H1 (cell line): ENCODE results near the gene PRTN3. TPM values are rescaled to one million over a fixed set of nuclear protein-coding genes. Genes with fewer than 3 reads are reported as not detected.

ENCODE experiments used
- CTCF ChIA-PET: fragments of 300-600 bp; sonication (Branson Sonifier 250); formaldehyde crosslinking; loops from one replicate; lab custom pipeline; 2021; ENCODE audit not compliant: partially characterized antibody; lab: Charles Lee
- POLR2A ChIA-PET: fragments of 300-600 bp; sonication (Branson Sonifier 250); formaldehyde crosslinking; loops from one replicate; lab custom pipeline; 2021; ENCODE audit warnings: inconsistent platforms; ENCODE audit not compliant: partially characterized antibody; lab: Charles Lee
- DNase-seq, 2 experiments: peaks; one replicate each; pipeline versions ENCODE4 v3.0.0 to v3.0.0-alpha.2; 2010 to 2022; ENCODE audit warnings: low spot score in 2 of 2, low read depth in 1 of 2, mixed read lengths in 1 of 2
- FAIRE-seq: peaks from 2 replicates; lab custom pipeline; 2011; peaks lifted over from hg19 to GRCh38; lab: Jason Lieb, UNC
- H2AFZ ChIP-seq: 2 replicates; pipeline ENCODE4 v1.8.1; 2012; ENCODE audit warnings: low read length, inconsistent platforms
- H2AK5ac ChIP-seq: 2 replicates; pipeline ENCODE4 v1.6.1; 2013; ENCODE audit warnings: low read depth, low read length
- H2BK120ac ChIP-seq: replicated peaks from 2 replicates; pipeline ENCODE3; 2013; ENCODE audit warnings: low read depth, low read length, inconsistent platforms
- H2BK12ac ChIP-seq: 2 replicates; pipeline ENCODE4 v1.6.1; 2013; ENCODE audit warnings: low read depth, low read length
- H2BK15ac ChIP-seq: 2 replicates; pipeline ENCODE4 v1.6.1; 2013; ENCODE audit warnings: low read length
- H2BK20ac ChIP-seq: 2 replicates; pipeline ENCODE4 v1.6.1; 2013; ENCODE audit warnings: low read length
- H2BK5ac ChIP-seq: 2 replicates; pipeline ENCODE4 v1.6.1; 2013; ENCODE audit warnings: low read depth, low read length
- H3K14ac ChIP-seq: 2 replicates; pipeline ENCODE4 v1.6.1; 2013; ENCODE audit warnings: inconsistent platforms; ENCODE audit not compliant: insufficient read length
- H3K18ac ChIP-seq: 2 replicates; pipeline ENCODE4 v1.6.1; 2013; ENCODE audit warnings: low read length; ENCODE audit errors: extremely low read depth
- H3K23ac ChIP-seq: 2 replicates; pipeline ENCODE4 v1.6.1; 2013; ENCODE audit warnings: inconsistent platforms; ENCODE audit not compliant: insufficient read length
- H3K23me2 ChIP-seq: 2 replicates; pipeline ENCODE4 v1.6.1; 2013; ENCODE audit warnings: low read depth, low read length
- H3K27ac ChIP-seq: 2 replicates; pipeline ENCODE4 v1.6.1; 2011; ENCODE audit warnings: low read depth, low read length, inconsistent platforms
- H3K27me3 ChIP-seq, 4 experiments: replicated peaks in 1 of 4; 1 replicate in 1 of 4; 2 replicates in 3 of 4; pipeline versions ENCODE4 v1.6.1 to v1.8.1; 2011 to 2013; ENCODE audit warnings: low read length in 3 of 4, mild to moderate bottlenecking in 3 of 4, inconsistent platforms in 2 of 4, mixed read lengths in 2 of 4, moderate library complexity in 1 of 4; ENCODE audit not compliant: control insufficient read depth in 3 of 4, insufficient read depth in 3 of 4; ENCODE audit errors: extremely low read depth in 1 of 4
- H3K36me3 ChIP-seq, 4 experiments: 2 replicates each; pipeline versions ENCODE4 v1.6.1 to v1.8.1; 2011 to 2013; ENCODE audit warnings: mild to moderate bottlenecking in 4 of 4, low read length in 3 of 4, moderate library complexity in 2 of 4, control low read depth in 1 of 4, inconsistent platforms in 1 of 4; ENCODE audit not compliant: insufficient read depth in 4 of 4, control insufficient read depth in 2 of 4
- H3K4ac ChIP-seq: replicated peaks from 2 replicates; pipeline ENCODE3; 2013; ENCODE audit warnings: low read length, low read depth, mixed read lengths, inconsistent platforms; ENCODE audit not compliant: insufficient read length
- H3K4me1 ChIP-seq, 4 experiments: replicated peaks in 1 of 4; 1 replicate in 1 of 4; 2 replicates in 3 of 4; pipeline versions ENCODE4 v1.6.1 to v1.8.1; 2011 to 2013; ENCODE audit warnings: low read length in 3 of 4, inconsistent platforms in 2 of 4, mixed read lengths in 1 of 4; ENCODE audit not compliant: insufficient read depth in 4 of 4, control insufficient read depth in 3 of 4
- H3K4me2 ChIP-seq, 2 experiments: 2 replicates each; pipeline versions ENCODE4 v1.6.1 to v1.8.1; 2011 to 2013; ENCODE audit warnings: low read depth in 2 of 2, low read length in 2 of 2, control low read depth in 1 of 2, inconsistent platforms in 1 of 2, mild to moderate bottlenecking in 1 of 2; ENCODE audit not compliant: insufficient read depth in 1 of 2
- H3K4me3 ChIP-seq, 4 experiments: fragments of 200-600, 300-600 bp in 1 of 4; sonication (generic), shearing (Covaris generic), sonication (Bioruptor Twin) in 1 of 4; 2 replicates each; pipeline versions ENCODE4 v1.5.1 to v1.8.1; 2011 to 2016; ENCODE audit warnings: low read length in 4 of 4, low read depth in 3 of 4, control low read depth in 2 of 4, inconsistent platforms in 2 of 4, mild to moderate bottlenecking in 2 of 4, mixed read lengths in 1 of 4, moderate library complexity in 1 of 4; ENCODE audit not compliant: insufficient read depth in 2 of 4; ENCODE audit errors: extremely low read depth in 1 of 4
- H3K56ac ChIP-seq: replicated peaks from 2 replicates; pipeline ENCODE3; 2013; ENCODE audit warnings: low read depth, mild to moderate bottlenecking, mixed read lengths, low read length, inconsistent platforms; ENCODE audit not compliant: insufficient read length
- H3K79me1 ChIP-seq: 2 replicates; pipeline ENCODE4 v1.6.1; 2013; ENCODE audit warnings: low read depth, low read length, control low read depth
- H3K79me2 ChIP-seq, 2 experiments: 2 replicates each; pipeline versions ENCODE4 v1.6.1 to v1.8.1; 2012 to 2013; ENCODE audit warnings: low read length in 2 of 2, mild to moderate bottlenecking in 2 of 2, inconsistent platforms in 1 of 2; ENCODE audit not compliant: insufficient read depth in 2 of 2, control insufficient read depth in 1 of 2
- H3K9ac ChIP-seq, 4 experiments: replicated peaks in 1 of 4; 1 replicate in 1 of 4; 2 replicates in 3 of 4; pipeline versions ENCODE4 v1.6.1 to v1.8.1; 2011 to 2013; ENCODE audit warnings: low read depth in 3 of 4, low read length in 3 of 4, control low read depth in 2 of 4, mild to moderate bottlenecking in 2 of 4, moderate library complexity in 2 of 4, inconsistent platforms in 1 of 4; ENCODE audit errors: extremely low read depth in 1 of 4
- H3K9me3 ChIP-seq, 2 experiments: 2 replicates each; pipeline versions ENCODE4 v1.6.1 to v1.8.1; 2012 to 2013; ENCODE audit warnings: mild to moderate bottlenecking in 2 of 2, moderate library complexity in 2 of 2, control low read depth in 1 of 2, inconsistent platforms in 1 of 2, low read depth in 1 of 2, low read length in 1 of 2, mixed read lengths in 1 of 2; ENCODE audit not compliant: insufficient read depth in 2 of 2
- H4K20me1 ChIP-seq, 2 experiments: replicated peaks in 1 of 2; 2 replicates each; pipeline versions ENCODE3 to v1.8.1; 2011 to 2013; ENCODE audit warnings: inconsistent platforms in 2 of 2, low read length in 2 of 2, mild to moderate bottlenecking in 1 of 2; ENCODE audit not compliant: insufficient read depth in 2 of 2, control insufficient read depth in 1 of 2
- H4K5ac ChIP-seq: 2 replicates; pipeline ENCODE4 v1.6.1; 2013; ENCODE audit warnings: low read length, low read depth, mixed read lengths, inconsistent platforms; ENCODE audit not compliant: insufficient read length
- H4K8ac ChIP-seq: 2 replicates; pipeline ENCODE4 v1.8.0; 2013; ENCODE audit warnings: mild to moderate bottlenecking, moderate library complexity, low read length, inconsistent platforms; ENCODE audit not compliant: insufficient read depth; ENCODE audit errors: extremely low read depth
- H4K91ac ChIP-seq: replicated peaks from 2 replicates; pipeline ENCODE3; 2013; ENCODE audit warnings: low read length, mixed read lengths, inconsistent platforms; ENCODE audit not compliant: insufficient read length
- BCL11A ChIP-seq, 2 experiments: IDR thresholded peaks; one replicate each; pipeline ENCODE4 v1.6.1; 2011; ENCODE audit warnings: low read depth in 2 of 2, low read length in 2 of 2, mild to moderate bottlenecking in 2 of 2
- CEBPB ChIP-seq: IDR thresholded peaks from 2 replicates; pipeline ENCODE4 v1.6.1; 2012; ENCODE audit warnings: low read depth, low read length
- CHD1 ChIP-seq: IDR thresholded peaks from 2 replicates; pipeline ENCODE4 v1.6.1; 2012; ENCODE audit warnings: low read depth, low read length, improper control_type of control experiment
- CREB1 ChIP-seq: IDR thresholded peaks from 2 replicates; pipeline ENCODE4 v1.6.1; 2012; ENCODE audit warnings: inconsistent platforms
- FOSL1 ChIP-seq: IDR thresholded peaks from 2 replicates; pipeline ENCODE4 v1.6.1; 2011; ENCODE audit warnings: mild to moderate bottlenecking, low read depth, low read length, moderate library complexity; ENCODE audit not compliant: insufficient read depth
- GTF2F1 ChIP-seq: IDR thresholded peaks from 2 replicates; pipeline ENCODE4 v1.6.1; 2012; ENCODE audit warnings: low read depth, low read length, improper control_type of control experiment, borderline replicate concordance
- RFX5 ChIP-seq: IDR thresholded peaks from 2 replicates; pipeline ENCODE4 v1.6.1; 2011; ENCODE audit warnings: low read depth, low read length, improper control_type of control experiment, borderline replicate concordance
- SP2 ChIP-seq: IDR thresholded peaks from 2 replicates; pipeline ENCODE4 v1.6.1; 2012; ENCODE audit warnings: mild to moderate bottlenecking, low read length, inconsistent platforms
- TAF7 ChIP-seq: optimal IDR thresholded peaks from 2 replicates; pipeline ENCODE3; 2011; ENCODE audit warnings: low read depth, mild to moderate bottlenecking, inconsistent platforms, low read length, moderate library complexity, borderline replicate concordance
- WGBS, 2 experiments: shearing (Covaris generic) in 1 of 2; methylation state at CpG; one replicate each; pipeline versions ENCODE4 v1.1.6 to v1.1.7; 2013 to 2015; ENCODE audit warnings: low lambda C conversion rate in 2 of 2, mixed read lengths in 2 of 2, inconsistent platforms in 1 of 2, low coverage in 1 of 2, missing lambda C conversion rate in 1 of 2; ENCODE audit not compliant: insufficient replicate concordance in 2 of 2, insufficient coverage in 1 of 2, insufficient read length in 1 of 2; ENCODE audit errors: extremely low coverage in 1 of 2, missing lambda C conversion rate in 1 of 2; 5-methylcytosine and 5-hydroxymethylcytosine counted together
- polyA plus RNA-seq, 7 experiments: library from polyadenylated mRNA; depleted of rRNA in 3 of 7; stranded (reverse) in 5 of 7; unstranded in 2 of 7; fragments of >200 nt in 5 of 7; fragments of 200-250 nt in 2 of 7; gene quantifications; 1 replicate in 5 of 7; 2 replicates in 1 of 7; 4 replicates in 1 of 7; pipeline versions ENCODE4 v1.2.1 to v1.2.3, GENCODE V29; 2011 to 2013; ENCODE audit warnings: missing spikeins in 2 of 7, mixed read lengths in 2 of 7
- total RNA-seq: library from RNA; stranded (reverse); fragmentation: NEBNext Ultra II Directional; extraction: Animal tissue kit (Norgen Biotek cat#: 25700); gene quantifications from 2 replicates; pipeline ENCODE4 v1.2.1, GENCODE V29; 2021
- TF ChIP-seq, protein P1 (sequence below): IDR thresholded peaks from 2 replicates; pipeline ENCODE4 v1.6.1; 2011; ENCODE audit warnings: low read length, improper control_type of control experiment
- TF ChIP-seq, protein P2 (sequence below): IDR thresholded peaks from 2 replicates; pipeline ENCODE4 v1.6.1; 2012; ENCODE audit warnings: low read length, inconsistent platforms

Gene PRTN3
- total and polyA plus RNA-seq, 2 of the 8 experiments (the other 6 are each of a cell fraction or from before 2014, with no cell fraction given) = 0.39 to 2.1 TPM

DNA sequence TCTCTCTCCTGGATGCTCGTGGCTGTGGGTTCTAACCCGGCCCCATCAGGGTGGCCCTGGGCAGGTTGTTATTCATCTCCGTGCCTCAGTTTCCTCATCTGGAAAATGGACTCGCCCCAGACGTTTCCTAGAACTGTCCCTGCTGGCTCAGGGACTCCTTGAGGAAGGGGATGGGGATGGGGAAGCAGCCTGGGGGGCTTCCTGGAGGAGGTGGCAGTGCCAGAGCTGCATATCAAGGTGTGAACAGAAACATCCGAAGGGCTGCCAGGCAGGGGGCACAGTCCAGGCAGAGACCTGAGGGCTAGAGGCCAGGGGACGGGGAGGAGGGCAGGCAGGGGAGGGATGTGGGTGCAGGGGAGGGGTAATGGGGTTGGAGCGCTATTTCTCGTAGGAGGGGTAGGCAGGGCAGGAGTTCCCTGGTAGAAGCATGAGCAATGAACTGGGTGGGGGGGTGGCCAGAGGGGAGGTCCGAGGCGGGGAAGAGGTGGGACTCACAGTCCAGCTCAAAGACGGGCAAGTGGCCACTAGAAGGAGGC lies 7.7 kb downstream of the PRTN3 start:
- no peak overlapping the region for H3K9ac ChIP-seq
- H2AFZ ChIP-seq = no peak overlapping the region
- H2BK12ac ChIP-seq = no peak overlapping the region
- no peak overlapping the region for H3K4ac ChIP-seq
- H4K91ac ChIP-seq = no peak overlapping the region
- H3K4me2 ChIP-seq = no peak overlapping the region
- ChIA-PET CTCF (interaction anchor here (0.7 to 1.9 kb wide), 5 partner anchors 9 to 572 kb away, joined by 3 to 6 read pairs (median 3); no protein-coding TSS in a partner anchor), POLR2A (interaction anchor here (0.6 to 2.9 kb wide), 4 partner anchors 9 to 482 kb away, joined by 3 to 9 read pairs (median 3); partner anchors contain the start of gene PTBP1)
- peaks cover 3% of the 10 kb centered on the region; the same call in 1 of the 2 replicates for H3K23me2 ChIP-seq
- no peaks in the 10 kb centered on the region for H3K79me1 ChIP-seq
- H3K23ac ChIP-seq = no peak overlapping the region
- DNase-seq (no peak), FAIRE-seq (no peak)
- no peak overlapping the region for H3K4me3 ChIP-seq
- peaks cover 5 to 11% (median 8%) of the 10 kb centered on the region in 4 experiments for H3K27me3 ChIP-seq
- H2BK120ac ChIP-seq = no peak overlapping the region
- no peak overlapping the region for H3K27ac ChIP-seq
- H3K36me3 ChIP-seq = no peaks in the 10 kb centered on the region
- H4K20me1 ChIP-seq = no peaks in the 10 kb centered on the region
- peaks cover 0 to 5% (median 2%) of the 10 kb centered on the region in 4 experiments; a peak in 4 of 7 replicates for H3K4me1 ChIP-seq
- no peaks in the 10 kb centered on the region for H3K79me2 ChIP-seq
- no peak overlapping the region for H3K18ac ChIP-seq
- no peak overlapping the region for H2AK5ac ChIP-seq
- H3K14ac ChIP-seq = no peak overlapping the region
- no peak overlapping the region for H2BK5ac ChIP-seq
- H4K8ac ChIP-seq = no peak overlapping the region
- H3K56ac ChIP-seq = no peak overlapping the region
- H2BK20ac ChIP-seq = no peak overlapping the region
- H3K9me3 ChIP-seq = no peaks in the 10 kb centered on the region
- H2BK15ac ChIP-seq = no peak overlapping the region
- no peak overlapping the region for H4K5ac ChIP-seq
- 77% methylated on average over 7 of the region's 12 CpGs; no CpG with 5 or more reads in 1 of the 2 experiments for WGBS, 2 experiments
- TF ChIP-seq GTF2F1 = no peak
- TF ChIP-seq, protein P1, sequence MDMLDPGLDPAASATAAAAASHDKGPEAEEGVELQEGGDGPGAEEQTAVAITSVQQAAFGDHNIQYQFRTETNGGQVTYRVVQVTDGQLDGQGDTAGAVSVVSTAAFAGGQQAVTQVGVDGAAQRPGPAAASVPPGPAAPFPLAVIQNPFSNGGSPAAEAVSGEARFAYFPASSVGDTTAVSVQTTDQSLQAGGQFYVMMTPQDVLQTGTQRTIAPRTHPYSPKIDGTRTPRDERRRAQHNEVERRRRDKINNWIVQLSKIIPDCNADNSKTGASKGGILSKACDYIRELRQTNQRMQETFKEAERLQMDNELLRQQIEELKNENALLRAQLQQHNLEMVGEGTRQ = no peak
- TF ChIP-seq CEBPB = no peak
- no peak for TF ChIP-seq TAF7
- TF ChIP-seq SP2 = no peak
- TF ChIP-seq, protein P2, sequence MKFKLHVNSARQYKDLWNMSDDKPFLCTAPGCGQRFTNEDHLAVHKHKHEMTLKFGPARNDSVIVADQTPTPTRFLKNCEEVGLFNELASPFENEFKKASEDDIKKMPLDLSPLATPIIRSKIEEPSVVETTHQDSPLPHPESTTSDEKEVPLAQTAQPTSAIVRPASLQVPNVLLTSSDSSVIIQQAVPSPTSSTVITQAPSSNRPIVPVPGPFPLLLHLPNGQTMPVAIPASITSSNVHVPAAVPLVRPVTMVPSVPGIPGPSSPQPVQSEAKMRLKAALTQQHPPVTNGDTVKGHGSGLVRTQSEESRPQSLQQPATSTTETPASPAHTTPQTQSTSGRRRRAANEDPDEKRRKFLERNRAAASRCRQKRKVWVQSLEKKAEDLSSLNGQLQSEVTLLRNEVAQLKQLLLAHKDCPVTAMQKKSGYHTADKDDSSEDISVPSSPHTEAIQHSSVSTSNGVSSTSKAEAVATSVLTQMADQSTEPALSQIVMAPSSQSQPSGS = no peak
- TF ChIP-seq BCL11A (IDR thresholded peaks at IDR 0.05; ENCODE audit: low read depth in 2 of 2, low read length in 2 of 2) = no peak
- no peak for TF ChIP-seq CHD1
- TF ChIP-seq FOSL1 = no peak
- TF ChIP-seq CREB1 = no peak
- no peak for TF ChIP-seq RFX5
